ENCODE results near the gene CNOT9. TPM values are rescaled to one million over a fixed set of nuclear protein-coding genes. Genes with fewer than 3 reads are reported as not detected.
"Not testable (repeated sequence)": the region's sequence is repeated elsewhere in the genome, so short reads cannot be mapped to it uniquely, and the experiment has no call there.

The CNOT9 gene, protein sequence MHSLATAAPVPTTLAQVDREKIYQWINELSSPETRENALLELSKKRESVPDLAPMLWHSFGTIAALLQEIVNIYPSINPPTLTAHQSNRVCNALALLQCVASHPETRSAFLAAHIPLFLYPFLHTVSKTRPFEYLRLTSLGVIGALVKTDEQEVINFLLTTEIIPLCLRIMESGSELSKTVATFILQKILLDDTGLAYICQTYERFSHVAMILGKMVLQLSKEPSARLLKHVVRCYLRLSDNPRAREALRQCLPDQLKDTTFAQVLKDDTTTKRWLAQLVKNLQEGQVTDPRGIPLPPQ
- total RNA-seq: 71.0 and 72.3 TPM in 2 replicates
- long read RNA-seq, full-length matches to known transcripts: 22 of 36 reads
- long read RNA-seq, partial matches to known transcripts: 4 of 36 reads
- long read RNA-seq, other reads (novel, unspliced or antisense): 10 of 36 reads

- Mint-ChIP-seq H3K4me1 (ENCODE audit: low read depth) (peaks cover 29% of the 10 kb centered on the region), H3K27ac (peak within 1 kb of the TSS; percentile 100), H3K4me3 (ENCODE audit: low read depth) (peak within 1 kb of the TSS; percentile 88), H3K36me3 (ENCODE audit: insufficient read depth) (peaks cover 5% of the 10 kb centered on the region), H3K9me3 (ENCODE audit: low read depth) (no peaks in the 10 kb centered on the region), H3K27me3 (no peaks in the 10 kb centered on the region)
- peak; percentile 99 for DNase-seq (ENCODE audit: low spot score, unreplicated experiment)
- no peak for TF ChIP-seq CTCF (IDR thresholded peaks at IDR 0.05; ENCODE audit: unreplicated experiment)
Observed at GRCh38 chr2:218568190-218569037, at the start of gene CNOT9, which contains the start of gene USP37. CNOT9 (plus strand) TSS chr2:218568839; CDS start chr2:218568955, 116 bp downstream. USP37 (minus strand) TSS chr2:218568351; CDS start chr2:218558653, 9,698 bp downstream.

DNA sequence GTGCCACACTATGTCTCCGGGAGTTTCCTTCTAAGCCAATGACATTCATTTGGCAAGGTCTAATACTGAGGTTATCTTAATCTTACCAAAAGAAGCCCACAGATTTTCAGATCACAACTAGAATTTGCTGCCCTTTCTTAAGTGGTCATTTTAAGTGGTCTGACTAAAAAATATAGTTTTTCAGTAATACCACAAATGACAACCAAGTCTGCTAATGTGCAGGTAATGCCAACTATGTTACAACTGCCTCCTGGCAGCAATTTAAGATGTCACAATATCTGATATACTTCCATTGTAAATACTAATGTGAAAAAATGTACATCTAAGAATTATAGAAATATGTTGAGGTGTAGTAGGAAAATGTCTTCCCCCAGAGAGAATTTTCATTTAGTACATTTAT, 49.8 kb upstream of the CNOT9 start:
- no peak for DNase-seq (ENCODE audit: low spot score, unreplicated experiment)
- Mint-ChIP-seq H3K9me3 (ENCODE audit: low read depth) (peaks cover 4% of the 10 kb centered on the region), H3K4me3 (ENCODE audit: low read depth) (no peak overlapping the region), H3K36me3 (ENCODE audit: insufficient read depth) (peaks cover 34% of the 10 kb centered on the region), H3K27ac (no peak overlapping the region), H3K27me3 (no peaks in the 10 kb centered on the region), H3K4me1 (ENCODE audit: low read depth) (peaks cover 2% of the 10 kb centered on the region)
- TF ChIP-seq CTCF (IDR thresholded peaks at IDR 0.05; ENCODE audit: unreplicated experiment): no peak

DNA sequence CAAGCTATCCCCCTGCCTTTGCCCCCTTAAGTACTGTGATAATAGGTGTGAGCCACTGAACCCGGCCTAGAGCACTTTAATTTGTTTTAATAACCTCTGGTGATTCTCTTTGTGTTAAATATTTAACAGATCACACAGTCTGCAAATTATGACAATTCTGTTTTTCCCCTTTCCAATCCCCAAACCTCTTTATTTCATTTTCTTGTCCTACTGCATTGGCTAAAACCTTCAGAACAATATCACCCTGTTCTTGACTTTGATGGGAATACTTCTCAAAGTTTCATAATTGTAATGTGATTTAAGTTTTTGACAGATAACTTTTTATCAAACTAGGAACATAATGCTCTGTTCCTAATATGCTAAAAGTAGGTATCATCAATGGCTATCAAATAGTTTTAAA, 45.0 kb upstream of the CNOT9 start:
- H3K36me3 Mint-ChIP-seq (ENCODE audit: insufficient read depth): peaks cover 49% of the 10 kb centered on the region
- no peak for TF ChIP-seq CTCF (IDR thresholded peaks at IDR 0.05; ENCODE audit: unreplicated experiment)
- no peak for DNase-seq (ENCODE audit: low spot score, unreplicated experiment)
- H3K9me3 Mint-ChIP-seq (ENCODE audit: low read depth): peaks cover 13% of the 10 kb centered on the region
- H3K27me3 Mint-ChIP-seq: no peaks in the 10 kb centered on the region
- no peak overlapping the region for H3K4me3 Mint-ChIP-seq (ENCODE audit: low read depth)
- H3K27ac Mint-ChIP-seq: no peak overlapping the region
- peaks cover 2% of the 10 kb centered on the region for H3K4me1 Mint-ChIP-seq (ENCODE audit: low read depth)

DNA sequence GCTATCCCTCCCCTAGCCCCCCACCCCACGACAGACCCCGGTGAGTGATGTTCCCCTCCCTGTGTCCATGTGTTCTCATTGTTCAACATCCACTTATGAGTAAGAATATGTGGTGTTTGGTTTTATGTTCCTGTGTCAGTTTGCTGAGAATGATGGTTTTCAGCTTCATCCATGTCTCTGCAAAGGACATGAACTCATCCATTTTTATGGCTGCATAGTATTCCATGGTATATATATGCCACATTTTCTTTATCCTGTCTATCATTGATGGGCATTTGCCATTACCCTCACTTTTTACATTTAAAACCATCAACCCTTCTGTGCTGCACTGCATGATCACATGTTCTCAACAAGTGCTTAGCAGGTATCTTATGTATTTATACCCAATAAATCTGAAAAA, 40.2 kb upstream of the CNOT9 start:
- not testable (repeated sequence) for H3K4me1 Mint-ChIP-seq (ENCODE audit: low read depth); DNase-seq (ENCODE audit: low spot score, unreplicated experiment); H3K27ac Mint-ChIP-seq; H3K27me3 Mint-ChIP-seq; H3K4me3 Mint-ChIP-seq (ENCODE audit: low read depth)
- Mint-ChIP-seq H3K9me3 (ENCODE audit: low read depth) (peaks cover 13% of the 10 kb centered on the region), H3K36me3 (ENCODE audit: insufficient read depth) (peaks cover 60% of the 10 kb centered on the region)

DNA sequence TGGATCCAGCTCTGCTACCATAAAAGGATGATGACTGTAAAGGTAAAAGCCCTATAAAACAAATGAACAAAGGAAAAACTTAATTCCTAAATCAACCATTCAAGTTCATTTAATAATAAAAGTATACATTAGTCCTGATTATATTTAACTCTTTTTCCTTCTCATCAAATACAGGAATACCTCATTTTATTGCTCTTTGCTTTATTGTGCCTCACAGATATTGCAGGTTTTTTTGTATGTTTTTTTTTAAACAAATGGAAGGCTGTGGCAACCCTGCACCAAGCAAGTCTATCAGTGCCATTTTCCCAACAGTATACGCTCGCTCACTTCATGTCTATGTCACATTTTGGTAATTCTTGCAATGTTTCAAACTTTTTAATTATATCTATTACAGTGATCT, 38.6 kb upstream of the CNOT9 start:
- Mint-ChIP-seq H3K36me3 (ENCODE audit: insufficient read depth) (peaks cover 46% of the 10 kb centered on the region), H3K27me3 (no peaks in the 10 kb centered on the region), H3K27ac (no peak overlapping the region), H3K9me3 (ENCODE audit: low read depth) (peaks cover 3% of the 10 kb centered on the region), H3K4me3 (ENCODE audit: low read depth) (no peak overlapping the region), H3K4me1 (ENCODE audit: low read depth) (no peaks in the 10 kb centered on the region)
- no peak for TF ChIP-seq CTCF (IDR thresholded peaks at IDR 0.05; ENCODE audit: unreplicated experiment)
- DNase-seq (ENCODE audit: low spot score, unreplicated experiment): no peak

Measured in progenitor cell of endocrine pancreas (in vitro differentiated cells).